Endodermal cell (in vitro differentiated cells): ENCODE data around the gene CDC123. TPM values are rescaled to one million over a fixed set of nuclear protein-coding genes. Genes with fewer than 3 reads are reported as not detected.

Experiments
- DNase-seq: peaks from one replicate; pipeline ENCODE4 v3.0.0-alpha.2; 2017
- H3K27ac ChIP-seq: 2 replicates; pipeline ENCODE4 v1.5.1; 2013; ENCODE audit warnings: mild to moderate bottlenecking, low read depth, low read length, moderate library complexity
- H3K27me3 ChIP-seq: 2 replicates; pipeline ENCODE4 v1.6.1; 2013; ENCODE audit warnings: mild to moderate bottlenecking, low read length, moderate library complexity; ENCODE audit not compliant: insufficient read depth, control insufficient read depth, poor library complexity, severe bottlenecking
- H3K36me3 ChIP-seq: 2 replicates; pipeline ENCODE4 v1.7.0; 2013; ENCODE audit warnings: mild to moderate bottlenecking, low read length, moderate library complexity; ENCODE audit not compliant: control insufficient read depth, insufficient read depth
- H3K4me1 ChIP-seq: one replicate; pipeline ENCODE4 v1.7.0; 2013; ENCODE audit warnings: low read length; ENCODE audit not compliant: control insufficient read depth, insufficient read depth
- H3K4me3 ChIP-seq: 2 replicates; pipeline ENCODE4 v1.5.1; 2013; ENCODE audit warnings: mild to moderate bottlenecking, low read length, moderate library complexity
- H3K9ac ChIP-seq: 2 replicates; pipeline ENCODE4 v1.6.1; 2013; ENCODE audit warnings: mild to moderate bottlenecking, low read length, moderate library complexity; ENCODE audit not compliant: poor library complexity, severe bottlenecking; ENCODE audit errors: extremely low read depth
- H3K9me3 ChIP-seq: 2 replicates; pipeline ENCODE4 v1.6.1; 2013; ENCODE audit warnings: mild to moderate bottlenecking, low read length, moderate library complexity; ENCODE audit not compliant: control insufficient read depth
- H3K27ac Mint-ChIP-seq: 2 replicates; pipeline ENCODE4 v1.8.0; 2020; ENCODE audit warnings: mixed read lengths
- H3K27me3 Mint-ChIP-seq: 2 replicates; pipeline ENCODE4 v1.8.0; 2021; ENCODE audit warnings: mild to moderate bottlenecking, mixed read lengths; ENCODE audit not compliant: insufficient read depth
- H3K36me3 Mint-ChIP-seq: 2 replicates; pipeline ENCODE4 v1.8.0; 2020; ENCODE audit warnings: low read depth, mixed read lengths
- H3K4me1 Mint-ChIP-seq: 2 replicates; pipeline ENCODE4 v1.8.0; 2020; ENCODE audit warnings: mixed read lengths
- H3K4me3 Mint-ChIP-seq: 2 replicates; pipeline ENCODE4 v1.8.0; 2020; ENCODE audit warnings: mild to moderate bottlenecking, moderate library complexity, mixed read lengths
- H3K9me3 Mint-ChIP-seq: 2 replicates; pipeline ENCODE4 v1.8.0; 2020; ENCODE audit warnings: mild to moderate bottlenecking, mixed read lengths
- CTCF ChIP-seq: fragments of 200-600 bp; sonication (generic); conservative IDR thresholded peaks from 2 replicates; pipeline ENCODE4 v1.5.0; 2021; ENCODE audit warnings: antibody characterized with exemption, mild to moderate bottlenecking
- WGBS, 2 experiments: methylation state at CpG; one replicate each; pipeline versions ENCODE4 v1.1.5 to v1.1.7; 2013; ENCODE audit warnings: missing lambda C conversion rate in 2 of 2, mixed read lengths in 1 of 2; ENCODE audit not compliant: insufficient coverage in 1 of 2, insufficient read length in 1 of 2; 5-methylcytosine and 5-hydroxymethylcytosine counted together
- total RNA-seq, 2 donors: library from RNA; stranded (reverse); fragmentation: NEBNext Ultra II Directional in 1 of 2; extraction: Animal tissue kit (Norgen Biotek cat#: 25700) in 1 of 2; gene quantifications; 2 replicates in 1 of 2; 3 replicates in 1 of 2; pipeline ENCODE4 v1.2.1, GENCODE V29; 2021

The CDC123 gene
- total RNA-seq, 2 donors from 2014 or later, result 104 to 123 TPM

DNA sequence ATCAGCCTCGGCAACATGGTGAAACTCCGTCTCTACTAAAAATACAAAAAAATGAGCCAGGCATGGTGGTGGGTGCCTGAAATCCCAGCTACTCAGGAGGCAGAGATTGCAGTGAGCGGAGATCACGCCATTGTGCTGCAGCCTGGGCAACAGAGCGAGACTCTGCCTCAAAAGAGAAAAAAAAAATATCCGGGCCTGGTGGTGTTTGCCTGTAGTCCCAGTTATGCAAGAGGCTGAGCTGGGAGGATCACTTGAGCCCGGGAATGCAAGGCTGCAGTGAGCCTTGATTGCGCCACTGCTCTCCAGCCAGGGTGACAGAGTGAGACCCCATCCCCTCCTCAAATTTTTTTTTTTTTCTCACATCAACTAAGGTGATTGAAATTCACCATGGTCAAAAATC, 42.8 kb downstream of the CDC123 start:
- Histone ChIP-seq H3K27me3 (no peaks in the 10 kb centered on the region), H3K4me1 (no peaks in the 10 kb centered on the region), H3K9ac (no peak overlapping the region), H3K36me3 (peaks cover 75% of the 10 kb centered on the region), H3K4me3 (no peak overlapping the region), H3K27ac (no peak overlapping the region), H3K9me3 (no peaks in the 10 kb centered on the region)
- peaks cover 78% of the 10 kb centered on the region for H3K36me3 Mint-ChIP-seq
- no peaks in the 10 kb centered on the region for H3K4me1 Mint-ChIP-seq
- DNase-seq, result no peak
- no peak overlapping the region for H3K27ac Mint-ChIP-seq
- H3K4me3 Mint-ChIP-seq, result no peak overlapping the region
- H3K27me3 Mint-ChIP-seq, result no peaks in the 10 kb centered on the region
- 93 to 98% methylated on average over 7 to 8 of the region's 8 CpGs for WGBS, 2 experiments
- no peaks in the 10 kb centered on the region for H3K9me3 Mint-ChIP-seq
- TF ChIP-seq CTCF, result no peak

GRCh38 chr10:12241810-12242529, 46.0 kb downstream of the CDC123 start:
- Mint-ChIP-seq H3K4me1 (no peaks in the 10 kb centered on the region), H3K27ac (peak overlapping the region; percentile 59), H3K27me3 (no peaks in the 10 kb centered on the region), H3K9me3 (no peaks in the 10 kb centered on the region), H3K36me3 (peaks cover 77% of the 10 kb centered on the region), H3K4me3 (no peak overlapping the region)
- Histone ChIP-seq H3K27ac (no peak overlapping the region), H3K27me3 (no peaks in the 10 kb centered on the region), H3K9ac (no peak overlapping the region), H3K9me3 (no peaks in the 10 kb centered on the region), H3K4me1 (no peaks in the 10 kb centered on the region), H3K36me3 (peaks cover 72% of the 10 kb centered on the region), H3K4me3 (no peak overlapping the region)
- no peak for DNase-seq
- no peak for TF ChIP-seq CTCF
- WGBS, 2 experiments, result 93% methylated on average over 12 to 19 of the region's 19 CpGs

DNA sequence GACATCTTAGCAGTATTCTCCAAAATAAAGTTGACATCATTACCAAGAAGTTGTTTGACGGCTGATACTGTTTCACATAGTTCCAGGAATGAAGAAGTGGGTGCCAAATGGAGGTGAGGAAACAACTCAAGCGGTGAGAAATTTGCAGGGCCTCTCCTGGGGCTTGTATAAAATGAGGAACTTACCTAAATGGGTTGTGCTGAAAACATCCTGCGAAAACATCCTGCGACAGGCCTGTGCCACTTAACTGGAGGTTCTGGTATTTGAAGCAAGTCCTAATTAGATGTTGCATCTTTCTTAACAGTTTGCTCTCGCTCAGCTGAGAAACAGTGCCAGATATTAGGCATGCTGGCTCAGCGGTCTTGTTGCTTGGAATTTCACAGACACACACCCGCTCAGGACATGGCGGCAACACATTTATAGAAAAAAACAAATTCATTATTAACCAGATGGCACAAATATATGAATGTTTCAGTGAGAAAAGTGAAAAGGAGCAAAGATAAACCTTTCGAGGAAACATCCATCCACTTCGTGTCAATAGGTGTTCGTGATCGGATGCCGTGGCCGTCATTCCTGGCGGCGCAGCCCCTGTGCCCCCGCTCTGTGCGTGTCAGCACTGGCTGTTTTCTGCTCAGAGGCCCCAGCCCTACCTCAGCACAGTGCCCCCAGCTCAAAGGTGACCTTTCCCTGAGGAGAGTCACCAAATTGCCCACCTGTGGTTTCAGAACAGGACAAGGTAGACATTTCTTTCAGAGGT, 48.1 kb downstream of the CDC123 start:
- Histone ChIP-seq H3K4me3 (no peak overlapping the region), H3K36me3 (peaks cover 60% of the 10 kb centered on the region), H3K27ac (no peak overlapping the region), H3K4me1 (no peaks in the 10 kb centered on the region), H3K9ac (no peak overlapping the region), H3K9me3 (no peaks in the 10 kb centered on the region), H3K27me3 (no peaks in the 10 kb centered on the region)
- Mint-ChIP-seq H3K27me3 (no peaks in the 10 kb centered on the region), H3K4me3 (no peak overlapping the region), H3K9me3 (no peaks in the 10 kb centered on the region), H3K4me1 (no peaks in the 10 kb centered on the region), H3K27ac (no peak overlapping the region), H3K36me3 (peaks cover 77% of the 10 kb centered on the region)
- no peak for TF ChIP-seq CTCF
- DNase-seq, result no peak
- 94 to 96% methylated on average over 14 to 18 of the region's 18 CpGs for WGBS, 2 experiments
